Measurements from ENCODE around the gene MMP7.

The MMP7 gene

GRCh38 chr11:102491969-102492368 is 38.6 kb downstream of the MMP7 start:
- no peak for DNase-seq

GRCh38 chr11:102489186-102490145 is 41.1 kb downstream of the MMP7 start:
- no peak for DNase-seq

- DNase-seq: no peak
Observed at GRCh38 chr11:102488208-102488607, 42.3 kb downstream of the MMP7 start.

- DNase-seq: no peak
Observed at GRCh38 chr11:102487214-102487613, 43.3 kb downstream of the MMP7 start.

- no peak for DNase-seq
Observed at GRCh38 chr11:102486584-102486983, 44.0 kb downstream of the MMP7 start.

GRCh38 chr11:102485095-102485722 is 45.3 kb downstream of the MMP7 start:
- no peak for DNase-seq

GRCh38 chr11:102482433-102482832 is 48.1 kb downstream of the MMP7 start:
- no peak for DNase-seq

- DNase-seq: no peak
Observed at GRCh38 chr11:102479733-102480132, 50.8 kb downstream of the MMP7 start.

- no peak for DNase-seq
Observed at GRCh38 chr11:102478673-102479299, 51.8 kb downstream of the MMP7 start.

- no peak for DNase-seq
Observed at GRCh38 chr11:102476812-102477211, 53.7 kb downstream of the MMP7 start.

GRCh38 chr11:102476069-102476468 is 54.5 kb downstream of the MMP7 start:
- no peak for DNase-seq

GRCh38 chr11:102473543-102473942 is 57.0 kb downstream of the MMP7 start:
- no peak for DNase-seq

- DNase-seq: no peak
Observed at GRCh38 chr11:102472127-102472526, 58.4 kb downstream of the MMP7 start.

- no peak for DNase-seq
Observed at GRCh38 chr11:102471474-102471873, 59.1 kb downstream of the MMP7 start.

Data from CD4-positive, alpha-beta T cell treated with Interleukin-15 for 1 hour (primary cell).